ENCODE results near the gene WNT1. TPM values are rescaled to one million over a fixed set of nuclear protein-coding genes. Genes with fewer than 3 reads are reported as not detected.

Gene WNT1
- total and polyA plus RNA-seq, 2 of the 4 experiments (the other 2 are of a cell fraction) = not detected

- Histone ChIP-seq H2AFZ (replicated peaks; ENCODE audit: low read length, poor library complexity) (no peak overlapping the region), H3K27ac (ENCODE audit: insufficient read depth, low read length) (no peak overlapping the region), H3K9me3 (ENCODE audit: control insufficient read depth, insufficient read depth, low read length) (no peaks in the 10 kb centered on the region), H4K8ac (ENCODE audit: low read depth in 2 of 2, low read length in 2 of 2) (no peak overlapping the region), H4K5ac (ENCODE audit: low read depth, low read length) (no peak overlapping the region), H3K79me1 (ENCODE audit: low read depth in 1 of 2, low read length in 2 of 2) (peaks cover 19 to 50% of the 10 kb centered on the region in 2 experiments), H3K27me3 (ENCODE audit: control insufficient read depth, insufficient read depth, low read length) (no peaks in the 10 kb centered on the region), H3K4me2 (ENCODE audit: low read depth, low read length) (no peak overlapping the region), H3K56ac (ENCODE audit: extremely low read depth, insufficient read depth, low read length) (no peak overlapping the region), H4K20me1 (ENCODE audit: insufficient read depth, low read length) (peaks cover 10% of the 10 kb centered on the region; the same call in 1 of the 2 replicates), H3K4me3 (ENCODE audit: insufficient read depth, low read depth, low read length) (no peak overlapping the region), H3K14ac (replicated peaks; ENCODE audit: low read depth, low read length) (no peak overlapping the region), H3K23ac (ENCODE audit: low read depth, low read length) (no peak overlapping the region), H4K91ac (ENCODE audit: insufficient read depth, low read depth, low read length) (no peak overlapping the region), H3K9me1 (ENCODE audit: insufficient read depth, low read length) (no peaks in the 10 kb centered on the region), H2AK9ac (replicated peaks; ENCODE audit: low read depth, low read length, poor library complexity) (no peak overlapping the region), H2BK5ac (ENCODE audit: low read depth, low read length, poor library complexity, severe bottlenecking) (no peak overlapping the region), H3K36me3 (ENCODE audit: control insufficient read depth, insufficient read depth, low read length) (peaks cover 80% of the 10 kb centered on the region), H2BK15ac (ENCODE audit: low read depth, low read length) (no peak overlapping the region), H3K9ac (ENCODE audit: low read depth, low read length) (no peak overlapping the region), H2AK5ac (ENCODE audit: low read depth, low read length) (no peak overlapping the region), H2BK120ac (ENCODE audit: low read depth, low read length) (no peak overlapping the region), H3K4me1 (ENCODE audit: control insufficient read depth, insufficient read depth, low read length) (no peaks in the 10 kb centered on the region), H3K18ac (ENCODE audit: low read depth, low read length) (no peak overlapping the region), H2BK20ac (ENCODE audit: low read depth, low read length) (no peak overlapping the region), H3K4ac (ENCODE audit: low read depth, low read length) (no peak overlapping the region)
- ATAC-seq (ENCODE audit: low read depth) (no peak), DNase-seq (no peak)
- in situ Hi-C loops (cut with MboI; ENCODE audit: low sequenced_read_pairs) = no loop called here
- no TSS peak for BruUV-seq (replicated peaks)
- POLR2A ChIA-PET (ENCODE audit: unreplicated experiment) = no interaction called here
- CTCF ChIA-PET = interaction anchor here (0.6 kb wide), 1 partner anchor 23 kb away, joined by 5 read pairs; no protein-coding TSS in a partner anchor
- dilution Hi-C loops (cut with HindIII; ENCODE audit: low sequenced_read_pairs, unreplicated experiment) = no loop called here
- WGBS, 2 experiments (ENCODE audit: extremely low coverage in 2 of 2, insufficient read length in 1 of 2) = no CpG with 5 or more reads among the region's 4 CpGs
- TF ChIP-seq POLR2A (IDR thresholded peaks at IDR 0.05; ENCODE audit: low read depth, low read length) (no peak), FOS (IDR thresholded peaks at IDR 0.05; ENCODE audit: low read depth, low read length) (no peak), CHD1 (IDR thresholded peaks at IDR 0.05; ENCODE audit: low read depth, low read length) (no peak), MAFK (IDR thresholded peaks at IDR 0.05; ENCODE audit: low read depth, low read length) (no peak)
- intact Hi-C loops (cut with micrococcal nuclease) = no loop called here
Measured at GRCh38 chr12:49025463-49025862, 47.3 kb downstream of the WNT1 start.

Data from IMR-90 (cell line).